MM.1S (cell line): ENCODE results near the gene SFMBT2.

ENCODE experiments used
- DNase-seq: peaks from one replicate; pipeline ENCODE4 v3.0.0-alpha.2; 2015
- H2AFZ ChIP-seq: fragments of 300-600 bp; sonication (generic); 2 replicates; pipeline ENCODE4 v1.6.0; 2016; ENCODE audit warnings: antibody characterized with exemption, low read length
- H3F3A ChIP-seq: fragments of 300-600 bp; sonication (generic); 2 replicates; pipeline ENCODE4 v1.6.1; 2016; ENCODE audit warnings: mild to moderate bottlenecking, antibody characterized with exemption, low read length, moderate library complexity, mixed read lengths; ENCODE audit not compliant: insufficient read depth
- H3K27ac ChIP-seq: fragments of 300-600 bp; sonication (generic); 2 replicates; pipeline ENCODE4 v1.5.1; 2016; ENCODE audit warnings: mild to moderate bottlenecking, low read length
- H3K27me3 ChIP-seq: fragments of 300-600 bp; sonication (generic); replicated peaks from 2 replicates; pipeline ENCODE4 v1.6.0; 2016; ENCODE audit warnings: low read length; ENCODE audit not compliant: insufficient read depth
- H3K36me3 ChIP-seq: fragments of 300-600 bp; sonication (generic); replicated peaks from 2 replicates; pipeline ENCODE4 v1.6.1; 2016; ENCODE audit warnings: mild to moderate bottlenecking, low read length, mixed read lengths; ENCODE audit not compliant: insufficient read depth
- H3K4me1 ChIP-seq: fragments of 300-600 bp; sonication (generic); 2 replicates; pipeline ENCODE4 v1.6.1; 2016; ENCODE audit warnings: low read length, mixed read lengths
- H3K4me2 ChIP-seq: fragments of 300-600 bp; sonication (generic); 2 replicates; pipeline ENCODE4 v1.6.0; 2016; ENCODE audit warnings: low read depth, low read length
- H3K4me3 ChIP-seq: fragments of 300-600 bp; sonication (generic); 2 replicates; pipeline ENCODE4 v1.5.1; 2016; ENCODE audit warnings: low read length, mixed read lengths
- H3K79me2 ChIP-seq: fragments of 300-600 bp; sonication (generic); 2 replicates; pipeline ENCODE4 v1.6.1; 2016; ENCODE audit warnings: mixed run types, low read length, mixed read lengths
- H3K9ac ChIP-seq: fragments of 300-600 bp; sonication (generic); 2 replicates; pipeline ENCODE4 v1.6.1; 2016; ENCODE audit warnings: low read length, mixed read lengths
- H3K9me2 ChIP-seq: fragments of 300-600 bp; sonication (generic); replicated peaks from 2 replicates; pipeline ENCODE4 v1.6.1; 2016; ENCODE audit warnings: mild to moderate bottlenecking, low read length, mixed read lengths; ENCODE audit not compliant: insufficient read depth
- H3K9me3 ChIP-seq: fragments of 300-600 bp; sonication (generic); replicated peaks from 2 replicates; pipeline ENCODE4 v1.6.1; 2016; ENCODE audit warnings: mild to moderate bottlenecking, low read length, mixed read lengths; ENCODE audit not compliant: insufficient read depth
- H4K20me1 ChIP-seq: fragments of 300-600 bp; sonication (generic); 2 replicates; pipeline ENCODE4 v1.6.1; 2016; ENCODE audit warnings: mild to moderate bottlenecking, low read length, moderate library complexity, mixed read lengths; ENCODE audit not compliant: insufficient read depth
- CTCF ChIP-seq: fragments of 300-600 bp; sonication (generic); IDR thresholded peaks from 2 replicates; pipeline ENCODE4 v1.5.1; 2016; ENCODE audit warnings: antibody characterized with exemption, low read length, mixed read lengths
- EZH2 ChIP-seq: fragments of 300-600 bp; sonication (generic); optimal IDR thresholded peaks from 2 replicates; pipeline ENCODE3; 2017; ENCODE audit warnings: low read depth, mild to moderate bottlenecking, antibody characterized with exemption, low read length, mixed read lengths
- EZH2phosphoT487 ChIP-seq: fragments of 300-600 bp; sonication (generic); IDR thresholded peaks from 2 replicates; pipeline ENCODE4 v1.6.1; 2018; ENCODE audit warnings: antibody characterized with exemption, low read length

The SFMBT2 gene

GRCh38 chr10:7333961-7334641, 76.7 kb downstream of the SFMBT2 start:
- Histone ChIP-seq H3K9ac (no peak overlapping the region), H3K9me2 (no peaks in the 10 kb centered on the region), H3K4me1 (no peaks in the 10 kb centered on the region), H3K4me3 (no peak overlapping the region), H3K4me2 (no peak overlapping the region), H3K79me2 (peaks cover 99% of the 10 kb centered on the region), H3K36me3 (peaks cover under 1% of the 10 kb centered on the region; the same call in 1 of the 2 replicates), H4K20me1 (peaks cover 34% of the 10 kb centered on the region), H3K27me3 (no peaks in the 10 kb centered on the region), H3K9me3 (no peaks in the 10 kb centered on the region), H3F3A (no peaks in the 10 kb centered on the region), H3K27ac (no peak overlapping the region), H2AFZ (no peak overlapping the region)
- no peak for DNase-seq
- TF ChIP-seq EZH2phosphoT487 (no peak), EZH2 (no peak), CTCF (no peak)

- H4K20me1 ChIP-seq, result peaks cover 23% of the 10 kb centered on the region
- H3K27me3 ChIP-seq, result no peaks in the 10 kb centered on the region
- H3K9ac ChIP-seq, result no peak overlapping the region
- no peak for DNase-seq
- no peak overlapping the region for H3K27ac ChIP-seq
- no peaks in the 10 kb centered on the region for H3K9me3 ChIP-seq
- H3K4me3 ChIP-seq, result no peak overlapping the region
- no peaks in the 10 kb centered on the region for H3K9me2 ChIP-seq
- no peaks in the 10 kb centered on the region for H3K4me1 ChIP-seq
- no peak for TF ChIP-seq EZH2phosphoT487
- no peak for TF ChIP-seq CTCF
- TF ChIP-seq EZH2, result no peak
- H3F3A ChIP-seq, result no peaks in the 10 kb centered on the region
- H3K4me2 ChIP-seq, result no peak overlapping the region
- H3K79me2 ChIP-seq, result peaks cover 99% of the 10 kb centered on the region
- 0 out of 2 replicates have a peak, but pooled peaks cover 4% of the 10 kb centered on the region for H3K36me3 ChIP-seq
- H2AFZ ChIP-seq, result no peak overlapping the region
Observed at GRCh38 chr10:7329219-7329618, 81.6 kb downstream of the SFMBT2 start.

- Histone ChIP-seq H3K4me1 (no peaks in the 10 kb centered on the region), H3K27ac (no peak overlapping the region), H3K9ac (no peak overlapping the region), H2AFZ (no peak overlapping the region), H3F3A (no peaks in the 10 kb centered on the region), H3K4me2 (no peak overlapping the region), H3K9me3 (no peaks in the 10 kb centered on the region), H3K27me3 (no peaks in the 10 kb centered on the region), H4K20me1 (peaks cover 18% of the 10 kb centered on the region), H3K4me3 (no peak overlapping the region), H3K9me2 (no peaks in the 10 kb centered on the region), H3K36me3 (0 out of 2 replicates have a peak, but pooled peaks cover 4% of the 10 kb centered on the region), H3K79me2 (peaks cover 99% of the 10 kb centered on the region)
- no peak for TF ChIP-seq EZH2phosphoT487
- no peak for TF ChIP-seq CTCF
- TF ChIP-seq EZH2, result no peak
- DNase-seq, result no peak
Observed at GRCh38 chr10:7327885-7328284, 82.9 kb downstream of the SFMBT2 start.
